ENCODE measurements around the gene APOA5. TPM values are rescaled to one million over a fixed set of nuclear protein-coding genes. Genes with fewer than 3 reads are reported as not detected.
A peak's percentile ranks its signal among the peaks of the same experiment; 100 is the strongest.

APOA5 gene
- total and polyA plus RNA-seq, 2 of the 13 experiments (the other 11 are each of a cell fraction or from before 2014, with no cell fraction given) = 44.0 to 49.1 TPM

GRCh38 chr11:116828632-116829524 is 37.2 kb upstream of the APOA5 start (continued):
- TF ChIP-seq PRPF4 (IDR thresholded peaks at IDR 0.05; ENCODE audit: low read depth, low read length, poor library complexity, severe bottlenecking) = peak; percentile 79
- no peak for TF ChIP-seq SMAD9 (CRISPR knock-in tag; IDR thresholded peaks at IDR 0.05)
- TF ChIP-seq HNRNPL (IDR thresholded peaks at IDR 0.05; ENCODE audit: low read depth, low read length) = peak; percentile 70
- TF ChIP-seq KMT2A (CRISPR knock-in tag; IDR thresholded peaks at IDR 0.05) = no peak
- no peak for TF ChIP-seq ISX (CRISPR knock-in tag; conservative IDR thresholded peaks at IDR 0.05)
- TF ChIP-seq LRRFIP1 (CRISPR knock-in tag; conservative IDR thresholded peaks at IDR 0.05) = no peak
- no peak for TF ChIP-seq CSRNP2 (CRISPR knock-in tag; conservative IDR thresholded peaks at IDR 0.05; ENCODE audit: low read depth)
- no peak for TF ChIP-seq NR0B2 (CRISPR knock-in tag; IDR thresholded peaks at IDR 0.05)
- no peak; the same call in 1 of the 2 replicates for TF ChIP-seq ZNF572 (CRISPR knock-in tag; IDR thresholded peaks at IDR 0.05)
- TF ChIP-seq ZNF367 (CRISPR knock-in tag; IDR thresholded peaks at IDR 0.05; ENCODE audit: borderline replicate concordance) = no peak
- TF ChIP-seq YEATS4 (CRISPR knock-in tag; IDR thresholded peaks at IDR 0.05; ENCODE audit: borderline replicate concordance) = peak; percentile 18; the same call in 1 of the 2 replicates
- TF ChIP-seq HMG20A (CRISPR knock-in tag; IDR thresholded peaks at IDR 0.05; ENCODE audit: borderline replicate concordance) = peak; percentile 66; the same call in 1 of the 2 replicates
- peak; percentile 52 for TF ChIP-seq YY1 (IDR thresholded peaks at IDR 0.05; ENCODE audit: insufficient read depth, insufficient replicate concordance, low read depth, low read length)
- TF ChIP-seq MBNL3 (CRISPR knock-in tag; conservative IDR thresholded peaks at IDR 0.05) = no peak
- TF ChIP-seq RBAK (CRISPR knock-in tag; IDR thresholded peaks at IDR 0.05) = no peak
- peak; percentile 82 for TF ChIP-seq POLR2AphosphoS5 (IDR thresholded peaks at IDR 0.05; ENCODE audit: low read depth, low read length)
- no peak for TF ChIP-seq ZNF800 (CRISPR knock-in tag; IDR thresholded peaks at IDR 0.05)
- no peak for TF ChIP-seq ZNF362 (CRISPR knock-in tag; IDR thresholded peaks at IDR 0.05; ENCODE audit: borderline replicate concordance)
- 0 out of 2 replicates have a peak, but pooled peaks have one; percentile 38 for TF ChIP-seq ZFP1 (CRISPR knock-in tag; IDR thresholded peaks at IDR 0.05)
- no peak for TF ChIP-seq ZNF660 (CRISPR knock-in tag; IDR thresholded peaks at IDR 0.05; ENCODE audit: borderline replicate concordance, low read depth)
- TF ChIP-seq ZNF674 (CRISPR knock-in tag; IDR thresholded peaks at IDR 0.05; ENCODE audit: low read depth) = no peak
- no peak for TF ChIP-seq ZNF496 (CRISPR knock-in tag; IDR thresholded peaks at IDR 0.05; ENCODE audit: insufficient replicate concordance)

All from HepG2 (cell line).